ENCODE data around the gene TMEM245. TPM values are rescaled to one million over a fixed set of nuclear protein-coding genes. Genes with fewer than 3 reads are reported as not detected.
A peak's percentile ranks its signal among the peaks of the same experiment; 100 is the strongest.

Gene TMEM245
- total RNA-seq, 1 donor from 2014 or later, result 26.5 TPM

GRCh38 chr9:109166171-109166770 is 46.5 kb upstream of the TMEM245 start:
- H3K27me3 Mint-ChIP-seq (ENCODE audit: unreplicated experiment), result peaks cover 7% of the 10 kb centered on the region
- no peak for TF ChIP-seq CTCF (IDR thresholded peaks at IDR 0.05; ENCODE audit: partially characterized antibody, unreplicated experiment)
- H3K9me3 Mint-ChIP-seq (ENCODE audit: unreplicated experiment), result peaks cover 3% of the 10 kb centered on the region
- no peak for DNase-seq
- H3K27ac Mint-ChIP-seq (ENCODE audit: unreplicated experiment), result no peak overlapping the region
- peaks cover 15% of the 10 kb centered on the region for H3K36me3 Mint-ChIP-seq (ENCODE audit: unreplicated experiment)
- no peaks in the 10 kb centered on the region for H3K4me1 Mint-ChIP-seq (ENCODE audit: low read depth, unreplicated experiment)
- peak overlapping the region; percentile 59 for H3K4me3 Mint-ChIP-seq (ENCODE audit: unreplicated experiment)

- no peak overlapping the region for H3K27ac Mint-ChIP-seq (ENCODE audit: unreplicated experiment)
- peaks cover 3% of the 10 kb centered on the region for H3K9me3 Mint-ChIP-seq (ENCODE audit: unreplicated experiment)
- H3K36me3 Mint-ChIP-seq (ENCODE audit: unreplicated experiment), result peaks cover 19% of the 10 kb centered on the region
- DNase-seq, result no peak
- H3K4me3 Mint-ChIP-seq (ENCODE audit: unreplicated experiment), result no peak overlapping the region
- H3K4me1 Mint-ChIP-seq (ENCODE audit: low read depth, unreplicated experiment), result no peaks in the 10 kb centered on the region
- no peak for TF ChIP-seq CTCF (IDR thresholded peaks at IDR 0.05; ENCODE audit: partially characterized antibody, unreplicated experiment)
- H3K27me3 Mint-ChIP-seq (ENCODE audit: unreplicated experiment), result peaks cover 7% of the 10 kb centered on the region
Measured at GRCh38 chr9:109164042-109164441, 44.3 kb upstream of the TMEM245 start.

- H3K36me3 Mint-ChIP-seq (ENCODE audit: unreplicated experiment), result peaks cover 19% of the 10 kb centered on the region
- H3K4me3 Mint-ChIP-seq (ENCODE audit: unreplicated experiment), result no peak overlapping the region
- H3K27me3 Mint-ChIP-seq (ENCODE audit: unreplicated experiment), result peaks cover 7% of the 10 kb centered on the region
- no peaks in the 10 kb centered on the region for H3K4me1 Mint-ChIP-seq (ENCODE audit: low read depth, unreplicated experiment)
- no peak for DNase-seq
- no peak overlapping the region for H3K27ac Mint-ChIP-seq (ENCODE audit: unreplicated experiment)
- H3K9me3 Mint-ChIP-seq (ENCODE audit: unreplicated experiment), result peaks cover 3% of the 10 kb centered on the region
- no peak for TF ChIP-seq CTCF (IDR thresholded peaks at IDR 0.05; ENCODE audit: partially characterized antibody, unreplicated experiment)
Measured at GRCh38 chr9:109163194-109163593, 43.4 kb upstream of the TMEM245 start.

GRCh38 chr9:109162677-109163076 is 42.9 kb upstream of the TMEM245 start:
- peaks cover 19% of the 10 kb centered on the region for H3K36me3 Mint-ChIP-seq (ENCODE audit: unreplicated experiment)
- no peak overlapping the region for H3K27ac Mint-ChIP-seq (ENCODE audit: unreplicated experiment)
- no peak overlapping the region for H3K4me3 Mint-ChIP-seq (ENCODE audit: unreplicated experiment)
- peaks cover 7% of the 10 kb centered on the region for H3K27me3 Mint-ChIP-seq (ENCODE audit: unreplicated experiment)
- TF ChIP-seq CTCF (IDR thresholded peaks at IDR 0.05; ENCODE audit: partially characterized antibody, unreplicated experiment), result no peak
- peaks cover 3% of the 10 kb centered on the region for H3K9me3 Mint-ChIP-seq (ENCODE audit: unreplicated experiment)
- DNase-seq, result no peak
- H3K4me1 Mint-ChIP-seq (ENCODE audit: low read depth, unreplicated experiment), result no peaks in the 10 kb centered on the region

- no peak overlapping the region for H3K27ac Mint-ChIP-seq (ENCODE audit: unreplicated experiment)
- no peaks in the 10 kb centered on the region for H3K4me1 Mint-ChIP-seq (ENCODE audit: low read depth, unreplicated experiment)
- no peak for DNase-seq
- no peak overlapping the region for H3K4me3 Mint-ChIP-seq (ENCODE audit: unreplicated experiment)
- H3K27me3 Mint-ChIP-seq (ENCODE audit: unreplicated experiment), result peaks cover 5% of the 10 kb centered on the region
- no peak for TF ChIP-seq CTCF (IDR thresholded peaks at IDR 0.05; ENCODE audit: partially characterized antibody, unreplicated experiment)
- peaks cover 19% of the 10 kb centered on the region for H3K36me3 Mint-ChIP-seq (ENCODE audit: unreplicated experiment)
- H3K9me3 Mint-ChIP-seq (ENCODE audit: unreplicated experiment), result peaks cover 3% of the 10 kb centered on the region
Measured at GRCh38 chr9:109161471-109161870, 41.7 kb upstream of the TMEM245 start.

Data from glutamatergic neuron (in vitro differentiated cells).